Measurements from ENCODE around the gene UGCG.

DNA sequence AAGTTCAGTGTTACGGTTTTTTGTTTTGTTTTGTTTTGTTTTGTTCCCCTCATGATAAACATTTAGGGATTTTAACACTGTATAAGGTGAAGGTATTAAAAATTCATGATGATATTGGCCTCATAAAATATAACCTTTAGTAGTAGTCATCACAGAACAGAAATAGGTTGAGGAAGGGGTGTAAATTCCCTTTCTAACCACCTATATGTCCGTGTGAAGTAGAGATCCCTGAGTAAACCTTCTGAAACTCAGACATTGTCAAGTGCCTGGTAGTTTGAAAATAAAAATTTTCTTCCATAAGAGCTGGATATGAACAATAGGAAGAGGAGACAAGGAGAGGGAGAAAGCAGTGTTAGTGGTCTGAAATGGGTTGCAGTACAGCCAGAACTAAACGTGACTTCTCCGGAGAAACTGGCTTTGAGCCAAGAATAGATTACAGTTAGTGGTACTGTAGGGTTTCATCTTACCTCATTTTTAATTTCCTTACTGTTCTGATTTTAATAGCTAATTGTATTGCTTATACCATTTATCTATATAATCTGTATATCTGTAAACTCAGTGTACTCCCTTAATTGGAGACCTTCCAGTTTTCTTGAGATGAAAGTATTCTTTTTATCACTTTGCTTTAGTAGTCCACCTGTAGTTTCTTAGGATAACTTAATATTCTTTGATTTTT, 18.3 kb downstream of the UGCG start:
- TF ChIP-seq ZNF217 (IDR thresholded peaks at IDR 0.05) (no peak), SIN3A (IDR thresholded peaks at IDR 0.05; ENCODE audit: low read depth, low read length) (no peak), HDAC2 (IDR thresholded peaks at IDR 0.05) (no peak)

All from GM12878 (cell line).